ENCODE results near the gene AMBP.
"Not testable (repeated sequence)": the region's sequence is repeated elsewhere in the genome, so short reads cannot be mapped to it uniquely, and the experiment has no call there.

AMBP gene

GRCh38 chr9:114096041-114096511 is 18.0 kb upstream of the AMBP start:
- in situ Hi-C loops (cut with HindIII; ENCODE audit: low pct_ligation_motif_present, low pct_unique_long_range_greater_than_20kb, low sequenced_read_pairs) = loop anchor here (25.0 kb wide), 1 partner anchor 191 kb away; no protein-coding TSS in a partner anchor
- DNase-seq = no peak

GRCh38 chr9:114094971-114095370 is 16.9 kb upstream of the AMBP start:
- in situ Hi-C loops (cut with HindIII; ENCODE audit: low pct_ligation_motif_present, low pct_unique_long_range_greater_than_20kb, low sequenced_read_pairs) = loop anchor here (25.0 kb wide), 1 partner anchor 192 kb away; no protein-coding TSS in a partner anchor
- DNase-seq = no peak

- DNase-seq = no peak
- in situ Hi-C loops (cut with HindIII; ENCODE audit: low pct_ligation_motif_present, low pct_unique_long_range_greater_than_20kb, low sequenced_read_pairs) = loop anchor here (25.0 kb wide), 1 partner anchor 193 kb away; no protein-coding TSS in a partner anchor
Measured at GRCh38 chr9:114093761-114094505, 15.8 kb upstream of the AMBP start.

- DNase-seq = no peak
- in situ Hi-C loops (cut with HindIII; ENCODE audit: low pct_ligation_motif_present, low pct_unique_long_range_greater_than_20kb, low sequenced_read_pairs) = loop anchor here (25.0 kb wide), 1 partner anchor 194 kb away; no protein-coding TSS in a partner anchor
Measured at GRCh38 chr9:114093031-114093471, 15.0 kb upstream of the AMBP start.

- no peak for DNase-seq
- in situ Hi-C loops (cut with HindIII; ENCODE audit: low pct_ligation_motif_present, low pct_unique_long_range_greater_than_20kb, low sequenced_read_pairs) = loop anchor here (25.0 kb wide), 1 partner anchor 195 kb away; no protein-coding TSS in a partner anchor
Measured at GRCh38 chr9:114092336-114092735, 14.2 kb upstream of the AMBP start.

GRCh38 chr9:114091711-114092110 is 13.6 kb upstream of the AMBP start:
- in situ Hi-C loops (cut with HindIII; ENCODE audit: low pct_ligation_motif_present, low pct_unique_long_range_greater_than_20kb, low sequenced_read_pairs) = loop anchor here (25.0 kb wide), 1 partner anchor 196 kb away; no protein-coding TSS in a partner anchor
- no peak for DNase-seq

- DNase-seq = no peak
- in situ Hi-C loops (cut with HindIII; ENCODE audit: low pct_ligation_motif_present, low pct_unique_long_range_greater_than_20kb, low sequenced_read_pairs) = loop anchor here (25.0 kb wide), 1 partner anchor 197 kb away; no protein-coding TSS in a partner anchor
Measured at GRCh38 chr9:114090798-114091197, 12.7 kb upstream of the AMBP start.

- in situ Hi-C loops (cut with HindIII; ENCODE audit: low pct_ligation_motif_present, low pct_unique_long_range_greater_than_20kb, low sequenced_read_pairs) = loop anchor here (25.0 kb wide), 1 partner anchor 198 kb away; no protein-coding TSS in a partner anchor
- no peak for DNase-seq
Measured at GRCh38 chr9:114089206-114089840, 11.2 kb upstream of the AMBP start.

GRCh38 chr9:114088571-114089170 is 10.6 kb upstream of the AMBP start:
- no peak for DNase-seq
- in situ Hi-C loops (cut with HindIII; ENCODE audit: low pct_ligation_motif_present, low pct_unique_long_range_greater_than_20kb, low sequenced_read_pairs) = loop anchor here (25.0 kb wide), 1 partner anchor 199 kb away; no protein-coding TSS in a partner anchor

- in situ Hi-C loops (cut with HindIII; ENCODE audit: low pct_ligation_motif_present, low pct_unique_long_range_greater_than_20kb, low sequenced_read_pairs) = loop anchor here (25.0 kb wide), 1 partner anchor 200 kb away; no protein-coding TSS in a partner anchor
- DNase-seq = no peak
Measured at GRCh38 chr9:114087721-114088120, 9.6 kb upstream of the AMBP start.

GRCh38 chr9:114086607-114087006 is 8.5 kb upstream of the AMBP start:
- in situ Hi-C loops (cut with HindIII; ENCODE audit: low pct_ligation_motif_present, low pct_unique_long_range_greater_than_20kb, low sequenced_read_pairs) = loop anchor here (25.0 kb wide), 1 partner anchor 201 kb away; no protein-coding TSS in a partner anchor
- no peak for DNase-seq

GRCh38 chr9:114086009-114086408 is 7.9 kb upstream of the AMBP start:
- no peak for DNase-seq
- in situ Hi-C loops (cut with HindIII; ENCODE audit: low pct_ligation_motif_present, low pct_unique_long_range_greater_than_20kb, low sequenced_read_pairs) = loop anchor here (25.0 kb wide), 1 partner anchor 201 kb away; no protein-coding TSS in a partner anchor

GRCh38 chr9:114085387-114085789 is 7.3 kb upstream of the AMBP start:
- DNase-seq = no peak
- in situ Hi-C loops (cut with HindIII; ENCODE audit: low pct_ligation_motif_present, low pct_unique_long_range_greater_than_20kb, low sequenced_read_pairs) = loop anchor here (25.0 kb wide), 1 partner anchor 202 kb away; no protein-coding TSS in a partner anchor

GRCh38 chr9:114084282-114085073 is 6.4 kb upstream of the AMBP start:
- DNase-seq = no peak
- in situ Hi-C loops (cut with HindIII; ENCODE audit: low pct_ligation_motif_present, low pct_unique_long_range_greater_than_20kb, low sequenced_read_pairs) = loop anchor here (25.0 kb wide), 1 partner anchor 203 kb away; no protein-coding TSS in a partner anchor

GRCh38 chr9:114083666-114084065 is 5.6 kb upstream of the AMBP start:
- in situ Hi-C loops (cut with HindIII; ENCODE audit: low pct_ligation_motif_present, low pct_unique_long_range_greater_than_20kb, low sequenced_read_pairs) = loop anchor here (25.0 kb wide), 1 partner anchor 204 kb away; no protein-coding TSS in a partner anchor
- no peak for DNase-seq

GRCh38 chr9:114082763-114083412 is 4.8 kb upstream of the AMBP start:
- DNase-seq = not testable (repeated sequence)
- in situ Hi-C loops (cut with HindIII; ENCODE audit: low pct_ligation_motif_present, low pct_unique_long_range_greater_than_20kb, low sequenced_read_pairs) = loop anchor here (25.0 kb wide), 1 partner anchor 204 kb away; no protein-coding TSS in a partner anchor
